GM23338 (cell line): Measurements from ENCODE around the gene ST3GAL4. TPM values are rescaled to one million over a fixed set of nuclear protein-coding genes. Genes with fewer than 3 reads are reported as not detected.
A peak's percentile ranks its signal among the peaks of the same experiment; 100 is the strongest.

ENCODE experiments used
- ATAC-seq: fragments of 200-7000 bp; cut with Tn5 transposase; 3 replicates; pipeline ENCODE4 v1.9.1; 2020
- DNase-seq: peaks from one replicate; pipeline ENCODE4 v3.0.0-alpha.2; 2015; ENCODE audit warnings: low spot score
- H2AFZ ChIP-seq: fragments of 200-600 bp; sonication (generic); 2 replicates; pipeline ENCODE4 v1.8.0; 2016; ENCODE audit warnings: antibody characterized with exemption, mild to moderate bottlenecking, moderate library complexity
- H3F3A ChIP-seq: fragments of 200-600 bp; sonication (generic); replicated peaks from 2 replicates; pipeline ENCODE4 v1.8.0; 2017; ENCODE audit warnings: antibody characterized with exemption, mixed run types, low read depth
- H3K27ac ChIP-seq: fragments of 200-600 bp; sonication (generic); 2 replicates; pipeline ENCODE4 v1.6.1; 2016; ENCODE audit warnings: low read depth
- H3K27me3 ChIP-seq: fragments of 200-600 bp; sonication (generic); 2 replicates; pipeline ENCODE4 v1.8.0; 2016; ENCODE audit warnings: mild to moderate bottlenecking, mixed run types, moderate library complexity; ENCODE audit not compliant: insufficient read depth
- H3K36me3 ChIP-seq: fragments of 200-600 bp; sonication (generic); 2 replicates; pipeline ENCODE4 v1.8.0; 2016; ENCODE audit warnings: mild to moderate bottlenecking; ENCODE audit not compliant: insufficient read depth
- H3K4me1 ChIP-seq: fragments of 200-600 bp; sonication (generic); 2 replicates; pipeline ENCODE4 v1.8.0; 2016; ENCODE audit warnings: mild to moderate bottlenecking, moderate library complexity; ENCODE audit not compliant: insufficient read depth
- H3K4me2 ChIP-seq: fragments of 200-600 bp; sonication (generic); 2 replicates; pipeline ENCODE4 v1.7.1; 2017; ENCODE audit warnings: mixed run types
- H3K4me3 ChIP-seq: fragments of 200-600 bp; sonication (generic); 2 replicates; pipeline ENCODE4 v1.6.1; 2016; ENCODE audit warnings: mixed run types
- H3K79me2 ChIP-seq: fragments of 200-600 bp; sonication (generic); replicated peaks from 2 replicates; pipeline ENCODE4 v1.8.0; 2017; ENCODE audit warnings: mild to moderate bottlenecking; ENCODE audit not compliant: insufficient read depth
- H3K9me2 ChIP-seq: fragments of 200-600 bp; sonication (generic); 2 replicates; pipeline ENCODE4 v1.8.0; 2017; ENCODE audit not compliant: insufficient read depth
- H4K20me1 ChIP-seq: fragments of 200-600 bp; sonication (generic); replicated peaks from 2 replicates; pipeline ENCODE4 v1.8.0; 2017; ENCODE audit warnings: mild to moderate bottlenecking; ENCODE audit not compliant: insufficient read depth
- H3K27ac Mint-ChIP-seq: 2 replicates; pipeline ENCODE4 v1.8.0; 2020; ENCODE audit warnings: inconsistent platforms, mild to moderate bottlenecking, moderate library complexity, mixed read lengths
- H3K27me3 Mint-ChIP-seq: 3 replicates; pipeline ENCODE4 v1.8.0; 2022; ENCODE audit warnings: low read depth, mild to moderate bottlenecking, moderate library complexity, mixed read lengths, inconsistent platforms; ENCODE audit not compliant: insufficient read depth, poor library complexity
- H3K36me3 Mint-ChIP-seq: 3 replicates; pipeline ENCODE4 v1.8.0; 2021; ENCODE audit warnings: low read depth, mild to moderate bottlenecking, inconsistent platforms, moderate library complexity, mixed read lengths
- H3K4me1 Mint-ChIP-seq: 3 replicates; pipeline ENCODE4 v1.8.0; 2020; ENCODE audit warnings: mild to moderate bottlenecking, inconsistent platforms, mixed read lengths
- H3K4me3 Mint-ChIP-seq: 3 replicates; pipeline ENCODE4 v1.8.0; 2021; ENCODE audit warnings: moderate library complexity, mild to moderate bottlenecking, inconsistent platforms, mixed read lengths
- H3K9me3 Mint-ChIP-seq: 3 replicates; pipeline ENCODE4 v1.8.0; 2020; ENCODE audit warnings: moderate library complexity, mild to moderate bottlenecking, inconsistent platforms, mixed read lengths
- CREB1 ChIP-seq: fragments of 250-450 bp; sonication (Bioruptor Pico); IDR thresholded peaks from 2 replicates; pipeline ENCODE4 v1.5.0; 2020; ENCODE audit warnings: low read depth, mild to moderate bottlenecking, moderate library complexity
- ETS1 ChIP-seq: IDR thresholded peaks from 2 replicates; pipeline ENCODE4 v1.6.1; 2016; ENCODE audit warnings: antibody characterized with exemption
- EZH2 ChIP-seq: fragments of 200-600 bp; sonication (generic); IDR thresholded peaks from one replicate; pipeline ENCODE4 v1.8.0; 2017; ENCODE audit warnings: antibody characterized with exemption, mild to moderate bottlenecking, low read depth; ENCODE audit not compliant: unreplicated experiment
- EZH2phosphoT487 ChIP-seq: fragments of 200-600 bp; sonication (generic); IDR thresholded peaks from one replicate; pipeline ENCODE4 v1.8.1; 2018; ENCODE audit warnings: antibody characterized with exemption; ENCODE audit not compliant: unreplicated experiment
- JUNB ChIP-seq: IDR thresholded peaks from one replicate; pipeline ENCODE4 v1.6.1; 2016; ENCODE audit warnings: antibody characterized with exemption; ENCODE audit not compliant: unreplicated experiment
- NANOG ChIP-seq: IDR thresholded peaks from 2 replicates; pipeline ENCODE4 v1.6.1; 2016; ENCODE audit warnings: antibody characterized with exemption, borderline replicate concordance
- POLR2AphosphoS5 ChIP-seq: IDR thresholded peaks from 2 replicates; pipeline ENCODE4 v1.6.1; 2016; ENCODE audit warnings: antibody characterized with exemption, low read depth
- STAT1 ChIP-seq: IDR thresholded peaks from one replicate; pipeline ENCODE4 v1.6.1; 2016; ENCODE audit warnings: antibody characterized with exemption; ENCODE audit not compliant: unreplicated experiment
- ZNF114 ChIP-seq: fragments of 250-450 bp; sonication (Bioruptor Pico); IDR thresholded peaks from 2 replicates; pipeline ENCODE4 v1.5.0; 2020; ENCODE audit warnings: mild to moderate bottlenecking, moderate library complexity
- ZNF331 ChIP-seq: fragments of 250-450 bp; sonication (Bioruptor Pico); IDR thresholded peaks from 2 replicates; pipeline ENCODE4 v1.5.0; 2020; ENCODE audit warnings: low read depth, mild to moderate bottlenecking, moderate library complexity
- polyA plus RNA-seq: library from polyadenylated mRNA; unstranded; fragments of >200 nt; fragmentation: Nextera tagmentation; extraction: Ambion mirVana; gene quantifications from 2 replicates; pipeline ENCODE4 v1.2.1, GENCODE V29; 2016
- total RNA-seq: library from RNA; depleted of rRNA; stranded (reverse); fragments of >200 nt; shearing (Covaris generic); gene quantifications from 2 replicates; pipeline ENCODE4 v1.2.3, GENCODE V29; 2014
- TF ChIP-seq, protein P1 (sequence below), 2 experiments: fragments of 200-600 bp in 1 of 2; sonication (generic) in 1 of 2; conservative IDR thresholded peaks; 2 replicates each; pipeline versions ENCODE4 v1.5.1 to v1.6.1; 2016 to 2017; ENCODE audit warnings: antibody characterized with exemption in 2 of 2, low read depth in 2 of 2, mild to moderate bottlenecking in 2 of 2, moderate library complexity in 1 of 2
- TF ChIP-seq, protein P2 (sequence below): IDR thresholded peaks from one replicate; pipeline ENCODE4 v1.6.1; 2018; ENCODE audit warnings: antibody characterized with exemption; ENCODE audit not compliant: unreplicated experiment
- TF ChIP-seq, protein P3 (sequence below): fragments of 250-450 bp; sonication (Bioruptor Pico); IDR thresholded peaks from 2 replicates; pipeline ENCODE4 v1.5.0; 2020; ENCODE audit warnings: mild to moderate bottlenecking, moderate library complexity

The ST3GAL4 gene
- total and polyA plus RNA-seq, 2 experiments from 2014 or later = 10.1 to 28.0 TPM

DNA sequence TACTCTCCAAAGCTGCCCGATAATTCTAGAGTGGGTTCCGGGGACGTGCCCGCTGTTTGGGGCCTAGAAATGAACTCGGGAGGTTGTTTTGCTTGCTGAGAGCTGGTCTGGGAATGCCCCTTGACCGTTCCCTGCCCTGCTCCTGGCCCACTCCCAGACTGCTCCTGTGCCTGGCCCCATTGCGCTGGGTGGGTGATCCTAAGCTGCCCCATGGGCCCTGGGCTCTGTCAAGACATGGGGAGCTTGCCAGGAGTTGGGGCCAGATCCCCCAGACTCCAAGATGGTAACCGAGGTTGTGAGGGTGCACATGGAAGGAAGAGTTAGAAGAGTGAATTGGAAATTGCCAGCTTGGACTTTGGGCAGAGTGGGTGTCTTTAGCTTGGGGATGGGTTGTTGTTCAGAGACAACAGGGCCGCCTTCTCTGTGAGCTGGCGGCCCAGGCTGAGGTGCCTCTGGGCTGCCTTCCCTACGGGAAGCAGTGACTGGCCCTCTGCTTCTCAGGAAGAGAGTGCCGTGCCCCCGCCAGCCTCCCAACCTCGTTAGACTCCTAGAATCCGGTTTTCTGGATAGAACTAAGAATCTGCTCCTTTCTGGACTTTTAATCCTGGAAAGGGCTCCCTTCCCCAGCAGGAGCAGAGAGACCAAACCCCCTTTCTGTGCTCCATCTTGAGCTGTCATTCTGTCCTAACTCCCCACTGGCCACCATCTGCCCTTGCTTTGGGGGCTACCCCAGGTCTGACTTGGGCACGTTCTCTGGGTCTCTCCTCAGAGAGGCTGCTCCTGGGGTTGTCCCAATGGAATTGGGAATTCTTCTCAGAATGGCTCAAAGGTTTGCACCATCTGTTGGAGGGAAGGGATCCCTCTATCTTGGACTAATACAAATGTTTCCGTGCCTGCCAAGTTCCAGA is 1.8 kb downstream of the ST3GAL4 start:
- ATAC-seq = no peak
- Mint-ChIP-seq H3K4me1 (peaks cover 61% of the 10 kb centered on the region), H3K36me3 (no peaks in the 10 kb centered on the region; the same call in 2 of the 3 replicates), H3K9me3 (no peaks in the 10 kb centered on the region), H3K4me3 (peak overlapping the region; percentile 74), H3K27ac (no peak overlapping the region), H3K27me3 (peaks cover 10% of the 10 kb centered on the region)
- peaks cover 3% of the 10 kb centered on the region; the same call in 1 of the 2 replicates for H4K20me1 ChIP-seq
- no peaks in the 10 kb centered on the region for H3F3A ChIP-seq
- peak overlapping the region; percentile 88; the same call in 1 of the 2 replicates for H3K4me3 ChIP-seq
- H2AFZ ChIP-seq = no peak overlapping the region
- peaks cover 37% of the 10 kb centered on the region for H3K4me1 ChIP-seq
- no peaks in the 10 kb centered on the region for H3K36me3 ChIP-seq
- no peaks in the 10 kb centered on the region for H3K27me3 ChIP-seq
- peak overlapping the region; percentile 91 for H3K4me2 ChIP-seq
- no peak for DNase-seq
- TF ChIP-seq CREB1 (no peak), POLR2AphosphoS5 (no peak), JUNB (no peak), ZNF114 (no peak), NANOG (no peak), ZNF331 (CRISPR knock-in tag) (no peak), ETS1 (no peak), STAT1 (no peak), EZH2phosphoT487 (no peak), EZH2 (no peak)
- TF ChIP-seq, protein P1, sequence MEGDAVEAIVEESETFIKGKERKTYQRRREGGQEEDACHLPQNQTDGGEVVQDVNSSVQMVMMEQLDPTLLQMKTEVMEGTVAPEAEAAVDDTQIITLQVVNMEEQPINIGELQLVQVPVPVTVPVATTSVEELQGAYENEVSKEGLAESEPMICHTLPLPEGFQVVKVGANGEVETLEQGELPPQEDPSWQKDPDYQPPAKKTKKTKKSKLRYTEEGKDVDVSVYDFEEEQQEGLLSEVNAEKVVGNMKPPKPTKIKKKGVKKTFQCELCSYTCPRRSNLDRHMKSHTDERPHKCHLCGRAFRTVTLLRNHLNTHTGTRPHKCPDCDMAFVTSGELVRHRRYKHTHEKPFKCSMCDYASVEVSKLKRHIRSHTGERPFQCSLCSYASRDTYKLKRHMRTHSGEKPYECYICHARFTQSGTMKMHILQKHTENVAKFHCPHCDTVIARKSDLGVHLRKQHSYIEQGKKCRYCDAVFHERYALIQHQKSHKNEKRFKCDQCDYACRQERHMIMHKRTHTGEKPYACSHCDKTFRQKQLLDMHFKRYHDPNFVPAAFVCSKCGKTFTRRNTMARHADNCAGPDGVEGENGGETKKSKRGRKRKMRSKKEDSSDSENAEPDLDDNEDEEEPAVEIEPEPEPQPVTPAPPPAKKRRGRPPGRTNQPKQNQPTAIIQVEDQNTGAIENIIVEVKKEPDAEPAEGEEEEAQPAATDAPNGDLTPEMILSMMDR (conservative IDR thresholded peaks at IDR 0.05; ENCODE audit: low read depth in 2 of 2) = no peak
- TF ChIP-seq, protein P2, sequence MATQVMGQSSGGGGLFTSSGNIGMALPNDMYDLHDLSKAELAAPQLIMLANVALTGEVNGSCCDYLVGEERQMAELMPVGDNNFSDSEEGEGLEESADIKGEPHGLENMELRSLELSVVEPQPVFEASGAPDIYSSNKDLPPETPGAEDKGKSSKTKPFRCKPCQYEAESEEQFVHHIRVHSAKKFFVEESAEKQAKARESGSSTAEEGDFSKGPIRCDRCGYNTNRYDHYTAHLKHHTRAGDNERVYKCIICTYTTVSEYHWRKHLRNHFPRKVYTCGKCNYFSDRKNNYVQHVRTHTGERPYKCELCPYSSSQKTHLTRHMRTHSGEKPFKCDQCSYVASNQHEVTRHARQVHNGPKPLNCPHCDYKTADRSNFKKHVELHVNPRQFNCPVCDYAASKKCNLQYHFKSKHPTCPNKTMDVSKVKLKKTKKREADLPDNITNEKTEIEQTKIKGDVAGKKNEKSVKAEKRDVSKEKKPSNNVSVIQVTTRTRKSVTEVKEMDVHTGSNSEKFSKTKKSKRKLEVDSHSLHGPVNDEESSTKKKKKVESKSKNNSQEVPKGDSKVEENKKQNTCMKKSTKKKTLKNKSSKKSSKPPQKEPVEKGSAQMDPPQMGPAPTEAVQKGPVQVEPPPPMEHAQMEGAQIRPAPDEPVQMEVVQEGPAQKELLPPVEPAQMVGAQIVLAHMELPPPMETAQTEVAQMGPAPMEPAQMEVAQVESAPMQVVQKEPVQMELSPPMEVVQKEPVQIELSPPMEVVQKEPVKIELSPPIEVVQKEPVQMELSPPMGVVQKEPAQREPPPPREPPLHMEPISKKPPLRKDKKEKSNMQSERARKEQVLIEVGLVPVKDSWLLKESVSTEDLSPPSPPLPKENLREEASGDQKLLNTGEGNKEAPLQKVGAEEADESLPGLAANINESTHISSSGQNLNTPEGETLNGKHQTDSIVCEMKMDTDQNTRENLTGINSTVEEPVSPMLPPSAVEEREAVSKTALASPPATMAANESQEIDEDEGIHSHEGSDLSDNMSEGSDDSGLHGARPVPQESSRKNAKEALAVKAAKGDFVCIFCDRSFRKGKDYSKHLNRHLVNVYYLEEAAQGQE = no peak
- TF ChIP-seq, protein P3, sequence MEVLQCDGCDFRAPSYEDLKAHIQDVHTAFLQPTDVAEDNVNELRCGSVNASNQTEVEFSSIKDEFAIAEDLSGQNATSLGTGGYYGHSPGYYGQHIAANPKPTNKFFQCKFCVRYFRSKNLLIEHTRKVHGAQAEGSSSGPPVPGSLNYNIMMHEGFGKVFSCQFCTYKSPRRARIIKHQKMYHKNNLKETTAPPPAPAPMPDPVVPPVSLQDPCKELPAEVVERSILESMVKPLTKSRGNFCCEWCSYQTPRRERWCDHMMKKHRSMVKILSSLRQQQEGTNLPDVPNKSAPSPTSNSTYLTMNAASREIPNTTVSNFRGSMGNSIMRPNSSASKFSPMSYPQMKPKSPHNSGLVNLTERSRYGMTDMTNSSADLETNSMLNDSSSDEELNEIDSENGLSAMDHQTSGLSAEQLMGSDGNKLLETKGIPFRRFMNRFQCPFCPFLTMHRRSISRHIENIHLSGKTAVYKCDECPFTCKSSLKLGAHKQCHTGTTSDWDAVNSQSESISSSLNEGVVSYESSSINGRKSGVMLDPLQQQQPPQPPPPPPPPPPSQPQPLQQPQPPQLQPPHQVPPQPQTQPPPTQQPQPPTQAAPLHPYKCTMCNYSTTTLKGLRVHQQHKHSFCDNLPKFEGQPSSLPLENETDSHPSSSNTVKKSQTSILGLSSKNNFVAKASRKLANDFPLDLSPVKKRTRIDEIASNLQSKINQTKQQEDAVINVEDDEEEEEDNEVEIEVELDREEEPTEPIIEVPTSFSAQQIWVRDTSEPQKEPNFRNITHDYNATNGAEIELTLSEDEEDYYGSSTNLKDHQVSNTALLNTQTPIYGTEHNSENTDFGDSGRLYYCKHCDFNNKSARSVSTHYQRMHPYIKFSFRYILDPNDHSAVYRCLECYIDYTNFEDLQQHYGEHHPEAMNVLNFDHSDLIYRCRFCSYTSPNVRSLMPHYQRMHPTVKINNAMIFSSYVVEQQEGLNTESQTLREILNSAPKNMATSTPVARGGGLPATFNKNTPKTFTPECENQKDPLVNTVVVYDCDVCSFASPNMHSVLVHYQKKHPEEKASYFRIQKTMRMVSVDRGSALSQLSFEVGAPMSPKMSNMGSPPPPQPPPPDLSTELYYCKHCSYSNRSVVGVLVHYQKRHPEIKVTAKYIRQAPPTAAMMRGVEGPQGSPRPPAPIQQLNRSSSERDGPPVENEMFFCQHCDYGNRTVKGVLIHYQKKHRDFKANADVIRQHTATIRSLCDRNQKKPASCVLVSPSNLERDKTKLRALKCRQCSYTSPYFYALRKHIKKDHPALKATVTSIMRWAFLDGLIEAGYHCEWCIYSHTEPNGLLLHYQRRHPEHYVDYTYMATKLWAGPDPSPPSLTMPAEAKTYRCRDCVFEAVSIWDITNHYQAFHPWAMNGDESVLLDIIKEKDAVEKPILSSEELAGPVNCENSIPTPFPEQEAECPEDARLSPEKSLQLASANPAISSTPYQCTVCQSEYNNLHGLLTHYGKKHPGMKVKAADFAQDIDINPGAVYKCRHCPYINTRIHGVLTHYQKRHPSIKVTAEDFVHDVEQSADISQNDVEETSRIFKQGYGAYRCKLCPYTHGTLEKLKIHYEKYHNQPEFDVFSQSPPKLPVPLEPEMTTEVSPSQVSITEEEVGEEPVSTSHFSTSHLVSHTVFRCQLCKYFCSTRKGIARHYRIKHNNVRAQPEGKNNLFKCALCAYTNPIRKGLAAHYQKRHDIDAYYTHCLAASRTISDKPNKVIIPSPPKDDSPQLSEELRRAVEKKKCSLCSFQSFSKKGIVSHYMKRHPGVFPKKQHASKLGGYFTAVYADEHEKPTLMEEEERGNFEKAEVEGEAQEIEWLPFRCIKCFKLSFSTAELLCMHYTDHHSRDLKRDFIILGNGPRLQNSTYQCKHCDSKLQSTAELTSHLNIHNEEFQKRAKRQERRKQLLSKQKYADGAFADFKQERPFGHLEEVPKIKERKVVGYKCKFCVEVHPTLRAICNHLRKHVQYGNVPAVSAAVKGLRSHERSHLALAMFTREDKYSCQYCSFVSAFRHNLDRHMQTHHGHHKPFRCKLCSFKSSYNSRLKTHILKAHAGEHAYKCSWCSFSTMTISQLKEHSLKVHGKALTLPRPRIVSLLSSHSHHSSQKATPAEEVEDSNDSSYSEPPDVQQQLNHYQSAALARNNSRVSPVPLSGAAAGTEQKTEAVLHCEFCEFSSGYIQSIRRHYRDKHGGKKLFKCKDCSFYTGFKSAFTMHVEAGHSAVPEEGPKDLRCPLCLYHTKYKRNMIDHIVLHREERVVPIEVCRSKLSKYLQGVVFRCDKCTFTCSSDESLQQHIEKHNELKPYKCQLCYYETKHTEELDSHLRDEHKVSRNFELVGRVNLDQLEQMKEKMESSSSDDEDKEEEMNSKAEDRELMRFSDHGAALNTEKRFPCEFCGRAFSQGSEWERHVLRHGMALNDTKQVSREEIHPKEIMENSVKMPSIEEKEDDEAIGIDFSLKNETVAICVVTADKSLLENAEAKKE (CRISPR knock-in tag) = no peak
- no peak overlapping the region for H3K27ac ChIP-seq
- H3K79me2 ChIP-seq = peaks cover 61% of the 10 kb centered on the region
- 0 out of 2 replicates have a peak, but pooled peaks cover 2% of the 10 kb centered on the region for H3K9me2 ChIP-seq
